ENCODE data around the gene DUS2. TPM values are rescaled to one million over a fixed set of nuclear protein-coding genes. Genes with fewer than 3 reads are reported as not detected.

The DUS2 gene
- total RNA-seq, 2 donors from 2014 or later = 5.3 to 8.4 TPM

GRCh38 chr16:68049449-68049848 is 26.4 kb downstream of the DUS2 start:
- no peak for TF ChIP-seq CTCF (IDR thresholded peaks at IDR 0.05)
- no peak for DNase-seq (ENCODE audit: low spot score)

DNA sequence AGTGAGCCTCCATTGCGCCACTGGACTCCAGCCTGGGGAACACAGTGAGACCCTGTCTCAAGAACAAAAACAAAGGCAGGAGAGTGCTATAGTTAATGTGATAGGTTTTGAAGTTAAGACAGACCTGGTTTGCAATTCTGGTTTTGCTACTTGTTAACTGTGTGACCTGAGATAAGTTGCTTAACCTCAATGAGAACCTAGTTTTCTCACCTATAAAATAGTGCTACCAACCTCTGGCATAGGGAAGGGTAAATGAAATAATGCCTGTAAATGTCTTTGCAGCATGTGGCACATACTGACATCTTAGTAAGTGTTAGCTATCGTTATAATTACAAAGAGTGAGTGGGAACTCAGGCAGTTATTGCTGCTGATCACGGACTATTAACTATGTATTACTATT is 32.3 kb downstream of the DUS2 start:
- H3K36me3 ChIP-seq = peaks cover 6% of the 10 kb centered on the region
- no peaks in the 10 kb centered on the region for H3K4me1 ChIP-seq (ENCODE audit: control insufficient read depth in 1 of 2, low read depth in 2 of 2)
- no peak for TF ChIP-seq CTCF (IDR thresholded peaks at IDR 0.05)
- ATAC-seq (ENCODE audit: insufficient number of reproducible peaks, low FRiP score, low read depth) (no peak), DNase-seq (ENCODE audit: low spot score) (no peak)
- no peak overlapping the region for H3K27ac ChIP-seq
- H3K4me3 ChIP-seq = no peak overlapping the region
- H3K27me3 ChIP-seq (replicated peaks; ENCODE audit: insufficient read depth) = no peaks in the 10 kb centered on the region
- no peaks in the 10 kb centered on the region for H3K9me3 ChIP-seq

More at GRCh38 chr16:68049449-68049848, 26.4 kb downstream of the DUS2 start:
- no peak for ATAC-seq (ENCODE audit: insufficient number of reproducible peaks, low FRiP score, low read depth)
- Histone ChIP-seq H3K36me3 (peaks cover 8% of the 10 kb centered on the region), H3K27ac (no peak overlapping the region), H3K27me3 (replicated peaks; ENCODE audit: insufficient read depth) (no peaks in the 10 kb centered on the region), H3K4me1 (ENCODE audit: control insufficient read depth in 1 of 2, low read depth in 2 of 2) (no peaks in the 10 kb centered on the region), H3K4me3 (no peak overlapping the region), H3K9me3 (no peaks in the 10 kb centered on the region)

DNA sequence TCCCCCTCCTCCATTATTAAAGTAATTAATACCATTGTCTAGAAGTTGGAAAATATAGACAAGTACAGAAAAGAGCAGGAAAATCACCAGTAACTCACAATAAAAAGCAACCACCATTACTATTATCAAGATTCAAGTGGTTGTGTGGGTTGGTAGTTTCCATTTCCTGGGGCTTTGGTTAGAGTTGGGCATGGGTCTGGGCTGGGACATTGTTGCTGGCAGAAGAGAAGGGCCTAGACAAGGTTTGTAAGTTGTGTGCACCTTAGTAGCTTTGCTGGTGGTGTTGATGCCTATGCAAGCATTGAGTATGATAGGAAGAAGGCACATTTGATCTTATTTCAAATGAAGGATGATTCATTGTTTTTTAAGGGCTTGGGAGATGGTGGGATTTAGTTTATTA is 36.7 kb downstream of the DUS2 start:
- H3K4me1 ChIP-seq (ENCODE audit: control insufficient read depth in 1 of 2, low read depth in 2 of 2) = peaks cover 11% of the 10 kb centered on the region in 2 donors
- DNase-seq (ENCODE audit: low spot score) = no peak
- TF ChIP-seq CTCF (IDR thresholded peaks at IDR 0.05) = no peak
- no peaks in the 10 kb centered on the region for H3K27me3 ChIP-seq (replicated peaks; ENCODE audit: insufficient read depth)
- H3K4me3 ChIP-seq = no peak overlapping the region
- H3K9me3 ChIP-seq = no peaks in the 10 kb centered on the region
- peaks cover 9% of the 10 kb centered on the region for H3K36me3 ChIP-seq
- H3K27ac ChIP-seq = no peak overlapping the region
- ATAC-seq (ENCODE audit: insufficient number of reproducible peaks, low FRiP score, low read depth) = no peak

GRCh38 chr16:68061396-68061795 is 38.3 kb downstream of the DUS2 start:
- peaks cover 15 to 27% of the 10 kb centered on the region in 2 donors for H3K4me1 ChIP-seq (ENCODE audit: control insufficient read depth in 1 of 2, low read depth in 2 of 2)
- no peaks in the 10 kb centered on the region for H3K27me3 ChIP-seq (replicated peaks; ENCODE audit: insufficient read depth)
- TF ChIP-seq CTCF (IDR thresholded peaks at IDR 0.05) = no peak
- H3K27ac ChIP-seq = no peak overlapping the region
- no peak overlapping the region for H3K4me3 ChIP-seq
- no peak for DNase-seq (ENCODE audit: low spot score)
- H3K36me3 ChIP-seq = peaks cover 9% of the 10 kb centered on the region
- H3K9me3 ChIP-seq = no peaks in the 10 kb centered on the region
- no peak for ATAC-seq (ENCODE audit: insufficient number of reproducible peaks, low FRiP score, low read depth)

DNA sequence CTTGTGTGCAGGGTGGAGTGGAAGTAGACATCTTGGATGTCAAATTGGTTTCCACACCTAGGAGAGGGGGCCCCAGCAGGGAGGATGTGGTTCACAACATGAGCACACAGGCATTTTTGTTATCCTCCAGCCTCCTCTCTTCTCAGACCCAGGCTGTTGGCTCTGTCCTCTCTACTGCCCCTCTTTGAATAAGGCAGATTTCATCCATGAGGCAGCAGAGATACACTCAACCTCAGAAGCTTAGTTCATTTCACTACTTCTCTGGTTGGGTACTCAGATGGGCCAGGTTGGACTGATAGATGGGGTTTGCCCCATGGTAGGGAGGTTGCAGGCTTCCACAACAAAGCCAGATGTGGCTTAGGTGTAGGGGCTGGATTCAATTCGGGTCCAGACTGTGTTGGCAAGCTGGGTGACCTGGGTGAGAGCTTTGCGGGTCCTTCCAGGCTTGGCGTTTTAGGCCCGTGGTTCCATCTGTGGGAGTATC is 39.9 kb downstream of the DUS2 start:
- no peak overlapping the region for H3K4me3 ChIP-seq
- DNase-seq (ENCODE audit: low spot score) (no peak), ATAC-seq (ENCODE audit: insufficient number of reproducible peaks, low FRiP score, low read depth) (no peak)
- H3K9me3 ChIP-seq = no peaks in the 10 kb centered on the region
- peak overlapping the region in 1 of 2 donors; percentile 39 for H3K27ac ChIP-seq
- peaks cover 9% of the 10 kb centered on the region for H3K36me3 ChIP-seq
- H3K4me1 ChIP-seq (ENCODE audit: control insufficient read depth in 1 of 2, low read depth in 2 of 2) = peaks cover 15 to 30% of the 10 kb centered on the region in 2 donors
- H3K27me3 ChIP-seq (replicated peaks; ENCODE audit: insufficient read depth) = no peaks in the 10 kb centered on the region
- TF ChIP-seq CTCF (IDR thresholded peaks at IDR 0.05) = no peak
